Body of pancreas (tissue), 4 donors: Measurements from ENCODE around the gene DYNC2H1. TPM values are rescaled to one million over a fixed set of nuclear protein-coding genes. Genes with fewer than 3 reads are reported as not detected.

Experiments used
- ATAC-seq: fragments of 150-250 bp; one replicate; pipeline ENCODE4 v1.9.1; 2016
- DNase-seq, 4 donors: peaks; one replicate each; pipeline ENCODE4 v3.0.0-alpha.2; 2019
- H3K27ac ChIP-seq, 4 donors: fragments of 200-600 bp; sonication (generic); 1 replicate in 3 of 4; 2 replicates in 1 of 4; pipeline versions ENCODE4 v1.5.1 to v1.6.1; 2016 to 2019; ENCODE audit warnings: mild to moderate bottlenecking in 1 of 4, mixed read lengths in 1 of 4, moderate library complexity in 1 of 4
- H3K27me3 ChIP-seq, 2 donors: fragments of 200-600 bp; sonication (generic); one replicate each; pipeline ENCODE4 v1.6.0; 2016; ENCODE audit warnings: mild to moderate bottlenecking in 1 of 2
- H3K36me3 ChIP-seq, 2 donors: fragments of 200-600 bp; sonication (generic); replicated peaks in 1 of 2; 2 replicates each; pipeline ENCODE4 v1.5.1; 2016; ENCODE audit warnings: low read depth in 2 of 2; ENCODE audit not compliant: insufficient read depth in 1 of 2
- H3K4me1 ChIP-seq: fragments of 200-600 bp; sonication (generic); one replicate; pipeline ENCODE4 v1.6.0; 2016
- H3K4me3 ChIP-seq, 2 donors: fragments of 200-600 bp; sonication (generic); 1 replicate in 1 of 2; 2 replicates in 1 of 2; pipeline ENCODE4 v1.5.1; 2016 to 2019
- H3K9me3 ChIP-seq, 3 donors: fragments of 200-600 bp; sonication (generic); 1 replicate in 2 of 3; 2 replicates in 1 of 3; pipeline ENCODE4 v1.5.1; 2016
- POLR2A ChIP-seq, 3 donors: fragments of 450-650 bp; IDR thresholded peaks; one replicate each; pipeline ENCODE4 v1.6.1; 2016; ENCODE audit warnings: antibody characterized with exemption in 3 of 3, mild to moderate bottlenecking in 2 of 3
- WGBS, 2 donors: methylation state at CpG; one replicate each; pipeline ENCODE4 v1.1.5; 2017; 5-methylcytosine and 5-hydroxymethylcytosine counted together
- intact Hi-C: fragments of 100-400 bp; cut with DNase I; formaldehyde crosslinking; loops from one replicate; pipeline ENCODE4 v1.15.1; 2023
- total RNA-seq, 2 donors: library from RNA; depleted of rRNA; stranded (reverse); fragments of >200 nt; gene quantifications; one replicate each; pipeline ENCODE4 v1.1.0, GENCODE V29; 2016
- TF ChIP-seq, protein P1 (sequence below), 7 experiments: fragments of 450-650 bp in 4 of 7; fragments of 200-600 bp in 3 of 7; sonication (generic) in 3 of 7; IDR thresholded peaks; one replicate each; pipeline ENCODE4 v1.5.1; 2016 to 2019; ENCODE audit warnings: antibody characterized with exemption in 7 of 7

The DYNC2H1 gene
- total RNA-seq, 2 donors from 2014 or later, result 12.2 to 19.5 TPM

DNA sequence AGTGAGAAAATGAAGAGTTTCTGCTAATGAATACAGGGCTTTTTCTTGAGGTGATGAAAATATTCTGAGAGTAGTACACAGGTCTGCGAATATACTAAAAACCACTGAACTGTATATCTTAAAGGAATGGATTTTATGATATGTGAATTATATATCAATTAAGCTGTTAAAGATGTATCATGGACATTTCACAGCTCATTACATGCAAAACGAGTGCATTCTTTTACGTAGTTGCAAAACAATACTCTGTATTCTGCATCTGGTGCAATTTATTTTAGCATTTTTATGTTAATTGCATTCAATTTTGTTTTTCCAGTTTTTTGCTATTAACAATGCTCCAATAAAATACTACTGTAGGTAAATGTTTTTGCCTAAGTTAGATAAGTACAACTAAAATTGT, 411.6 kb downstream of the DYNC2H1 start:
- 60 to 61% methylated on average over 3 of the region's 3 CpGs for WGBS, 2 donors
- no peaks in the 10 kb centered on the region for H3K36me3 ChIP-seq
- no peaks in the 10 kb centered on the region for H3K4me1 ChIP-seq

DNA sequence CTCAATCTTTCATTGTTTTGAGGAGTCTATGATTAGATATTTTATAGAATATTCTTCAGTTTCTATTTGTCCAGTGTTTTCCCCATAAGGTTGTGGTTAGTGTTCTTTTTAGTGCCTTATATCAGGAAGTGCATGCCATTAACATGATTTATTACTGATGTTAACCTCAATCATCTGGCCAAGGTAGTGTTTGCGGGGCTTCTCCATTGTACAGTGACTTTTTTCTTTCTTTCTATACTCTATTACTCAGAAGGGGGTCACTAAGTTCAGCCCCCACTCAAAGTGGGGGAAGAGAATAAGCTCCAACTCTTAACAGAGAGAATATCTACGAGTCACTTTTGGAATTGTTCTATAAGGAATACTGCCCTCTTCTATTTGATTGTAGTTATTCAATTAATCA, 415.8 kb downstream of the DYNC2H1 start:
- Histone ChIP-seq H3K27ac (no peak overlapping the region), H3K27me3 (no peaks in the 10 kb centered on the region), H3K36me3 (no peaks in the 10 kb centered on the region), H3K9me3 (no peaks in the 10 kb centered on the region), H3K4me1 (no peaks in the 10 kb centered on the region), H3K4me3 (no peak overlapping the region)
- DNase-seq, result no peak
- WGBS, 2 donors, result 31 to 38% methylated on average over 2 of the region's 2 CpGs
- TF ChIP-seq, protein P1, sequence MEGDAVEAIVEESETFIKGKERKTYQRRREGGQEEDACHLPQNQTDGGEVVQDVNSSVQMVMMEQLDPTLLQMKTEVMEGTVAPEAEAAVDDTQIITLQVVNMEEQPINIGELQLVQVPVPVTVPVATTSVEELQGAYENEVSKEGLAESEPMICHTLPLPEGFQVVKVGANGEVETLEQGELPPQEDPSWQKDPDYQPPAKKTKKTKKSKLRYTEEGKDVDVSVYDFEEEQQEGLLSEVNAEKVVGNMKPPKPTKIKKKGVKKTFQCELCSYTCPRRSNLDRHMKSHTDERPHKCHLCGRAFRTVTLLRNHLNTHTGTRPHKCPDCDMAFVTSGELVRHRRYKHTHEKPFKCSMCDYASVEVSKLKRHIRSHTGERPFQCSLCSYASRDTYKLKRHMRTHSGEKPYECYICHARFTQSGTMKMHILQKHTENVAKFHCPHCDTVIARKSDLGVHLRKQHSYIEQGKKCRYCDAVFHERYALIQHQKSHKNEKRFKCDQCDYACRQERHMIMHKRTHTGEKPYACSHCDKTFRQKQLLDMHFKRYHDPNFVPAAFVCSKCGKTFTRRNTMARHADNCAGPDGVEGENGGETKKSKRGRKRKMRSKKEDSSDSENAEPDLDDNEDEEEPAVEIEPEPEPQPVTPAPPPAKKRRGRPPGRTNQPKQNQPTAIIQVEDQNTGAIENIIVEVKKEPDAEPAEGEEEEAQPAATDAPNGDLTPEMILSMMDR (IDR thresholded peaks at IDR 0.05), result no peak
- no peak for TF ChIP-seq POLR2A (IDR thresholded peaks at IDR 0.05)
- no peak for ATAC-seq
- intact Hi-C loops, result no loop called here

More for the DNA sequence above, 411.6 kb downstream of the DYNC2H1 start:
- Histone ChIP-seq H3K27ac (no peak overlapping the region), H3K9me3 (no peaks in the 10 kb centered on the region), H3K27me3 (no peaks in the 10 kb centered on the region), H3K4me3 (no peak overlapping the region)
- TF ChIP-seq, protein P1 (IDR thresholded peaks at IDR 0.05), result no peak
- no peak for TF ChIP-seq POLR2A (IDR thresholded peaks at IDR 0.05)
- DNase-seq (no peak), ATAC-seq (no peak)
- intact Hi-C loops, result no loop called here

GRCh38 chr11:103528046-103528445, 418.8 kb downstream of the DYNC2H1 start:
- no peak for DNase-seq
- no peaks in the 10 kb centered on the region for H3K27me3 ChIP-seq
- no peaks in the 10 kb centered on the region for H3K4me1 ChIP-seq
- no peaks in the 10 kb centered on the region for H3K36me3 ChIP-seq
- intact Hi-C loops, result no loop called here
- 26 to 38% methylated on average over 3 of the region's 3 CpGs for WGBS, 2 donors
- no peaks in the 10 kb centered on the region for H3K9me3 ChIP-seq
- ATAC-seq, result no peak
- H3K4me3 ChIP-seq, result no peak overlapping the region
- TF ChIP-seq POLR2A (IDR thresholded peaks at IDR 0.05), result no peak
- TF ChIP-seq, protein P1 (IDR thresholded peaks at IDR 0.05), result no peak
- H3K27ac ChIP-seq, result no peak overlapping the region

GRCh38 chr11:103528596-103528995, 419.4 kb downstream of the DYNC2H1 start:
- TF ChIP-seq, protein P1 (IDR thresholded peaks at IDR 0.05), result no peak
- no peak for TF ChIP-seq POLR2A (IDR thresholded peaks at IDR 0.05)
- intact Hi-C loops, result no loop called here
- Histone ChIP-seq H3K27me3 (no peaks in the 10 kb centered on the region), H3K4me3 (no peak overlapping the region), H3K9me3 (no peaks in the 10 kb centered on the region), H3K4me1 (no peaks in the 10 kb centered on the region), H3K36me3 (no peaks in the 10 kb centered on the region), H3K27ac (no peak overlapping the region)
- WGBS, 2 donors, result 34 to 56% methylated on average over 2 of the region's 2 CpGs
- no peak for DNase-seq
- no peak for ATAC-seq

DNA sequence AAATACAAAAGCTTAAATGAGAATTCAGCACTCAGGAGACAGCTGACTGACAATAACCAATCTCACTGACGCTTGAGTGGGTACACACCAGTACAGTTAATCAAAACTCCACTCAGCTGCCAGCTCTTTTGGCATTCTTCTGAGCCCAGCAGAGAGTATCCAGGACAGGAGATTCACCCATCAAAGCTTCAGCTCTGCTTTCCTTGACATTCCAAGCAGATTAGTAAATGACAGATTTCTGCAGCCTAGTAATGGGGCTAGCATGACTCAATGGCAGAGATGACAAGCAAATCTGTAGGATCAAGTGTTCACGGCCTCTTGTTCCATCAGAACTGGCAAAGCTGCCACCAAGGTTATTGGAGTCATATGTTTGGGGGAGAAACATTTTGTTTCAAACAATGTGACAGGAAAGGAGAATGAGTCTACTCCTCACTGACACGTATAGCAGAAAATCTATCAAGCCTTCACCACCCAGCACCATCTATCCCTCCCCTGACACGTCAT, 420.0 kb downstream of the DYNC2H1 start:
- no peaks in the 10 kb centered on the region for H3K9me3 ChIP-seq
- no peak overlapping the region for H3K4me3 ChIP-seq
- 43 to 54% methylated on average over 4 of the region's 4 CpGs for WGBS, 2 donors
- no peaks in the 10 kb centered on the region for H3K27me3 ChIP-seq
- H3K36me3 ChIP-seq, result no peaks in the 10 kb centered on the region
- H3K4me1 ChIP-seq, result no peaks in the 10 kb centered on the region
- no peak overlapping the region for H3K27ac ChIP-seq
- intact Hi-C loops, result no loop called here
- TF ChIP-seq, protein P1 (IDR thresholded peaks at IDR 0.05), result no peak
- TF ChIP-seq POLR2A (IDR thresholded peaks at IDR 0.05), result no peak
- ATAC-seq (no peak), DNase-seq (no peak)
